ENCODE results near the gene COG8. TPM values are rescaled to one million over a fixed set of nuclear protein-coding genes. Genes with fewer than 3 reads are reported as not detected.

The COG8 gene
- total RNA-seq, 1 donor from 2014 or later, result 57.3 TPM

DNA sequence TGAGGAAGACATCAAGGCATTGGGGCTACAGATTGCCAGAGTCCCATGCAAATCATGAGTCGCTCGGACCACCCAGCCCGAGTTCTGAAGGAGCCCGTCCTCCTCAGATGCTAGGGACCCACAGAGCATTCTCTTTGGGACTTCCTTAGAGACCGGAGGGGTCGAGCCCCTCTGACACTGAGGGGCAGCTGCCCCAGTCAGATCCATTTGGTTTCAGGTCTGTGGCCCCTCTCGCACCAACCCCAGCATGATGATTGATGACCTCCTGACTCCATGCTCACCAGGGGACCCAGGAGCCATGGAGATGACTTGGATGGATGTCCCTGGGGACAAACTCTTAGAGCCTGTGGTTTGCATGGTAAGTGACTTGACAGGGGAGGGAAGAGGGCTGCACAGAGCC is 17.0 kb downstream of the COG8 start:
- Mint-ChIP-seq H3K4me1 (ENCODE audit: unreplicated experiment) (peaks cover 10% of the 10 kb centered on the region), H3K9me3 (no peaks in the 10 kb centered on the region), H3K36me3 (peaks cover 16% of the 10 kb centered on the region), H3K27ac (no peak overlapping the region), H3K27me3 (no peaks in the 10 kb centered on the region), H3K4me3 (no peak overlapping the region)
- no peak for TF ChIP-seq CTCF (conservative IDR thresholded peaks at IDR 0.05)
- no peak for DNase-seq (ENCODE audit: extremely low spot score, unreplicated experiment)

DNA sequence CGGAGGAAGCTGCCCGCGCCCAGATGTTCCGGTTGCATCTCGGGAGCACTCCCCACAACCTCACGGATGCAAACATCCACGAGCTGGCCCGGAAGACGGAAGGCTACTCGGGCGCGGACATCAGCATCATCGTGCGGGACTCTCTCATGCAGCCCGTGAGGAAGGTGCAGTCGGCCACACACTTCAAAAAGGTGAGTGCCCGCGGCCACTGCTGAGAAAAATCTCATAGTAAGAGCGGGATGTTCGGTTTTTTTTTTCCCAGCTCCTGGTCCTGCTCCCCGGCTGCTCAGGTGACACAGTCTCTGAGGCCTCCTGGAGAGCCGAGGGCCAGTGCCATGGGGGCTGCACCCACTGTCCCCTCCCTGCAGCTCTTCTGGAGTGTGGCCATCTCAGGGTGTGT is 18.3 kb downstream of the COG8 start:
- Mint-ChIP-seq H3K9me3 (no peaks in the 10 kb centered on the region), H3K36me3 (peaks cover 16% of the 10 kb centered on the region), H3K4me1 (ENCODE audit: unreplicated experiment) (peaks cover 2% of the 10 kb centered on the region), H3K27ac (no peak overlapping the region), H3K4me3 (no peak overlapping the region), H3K27me3 (no peaks in the 10 kb centered on the region)
- no peak for DNase-seq (ENCODE audit: extremely low spot score, unreplicated experiment)
- TF ChIP-seq CTCF (conservative IDR thresholded peaks at IDR 0.05), result no peak

GRCh38 chr16:69320740-69321073 is 18.7 kb downstream of the COG8 start:
- H3K27me3 Mint-ChIP-seq, result no peaks in the 10 kb centered on the region
- H3K4me3 Mint-ChIP-seq, result no peak overlapping the region
- no peaks in the 10 kb centered on the region for H3K9me3 Mint-ChIP-seq
- H3K36me3 Mint-ChIP-seq, result peaks cover 16% of the 10 kb centered on the region
- TF ChIP-seq CTCF (conservative IDR thresholded peaks at IDR 0.05), result no peak
- H3K4me1 Mint-ChIP-seq (ENCODE audit: unreplicated experiment), result no peaks in the 10 kb centered on the region
- no peak overlapping the region for H3K27ac Mint-ChIP-seq
- DNase-seq (ENCODE audit: extremely low spot score, unreplicated experiment), result no peak

DNA sequence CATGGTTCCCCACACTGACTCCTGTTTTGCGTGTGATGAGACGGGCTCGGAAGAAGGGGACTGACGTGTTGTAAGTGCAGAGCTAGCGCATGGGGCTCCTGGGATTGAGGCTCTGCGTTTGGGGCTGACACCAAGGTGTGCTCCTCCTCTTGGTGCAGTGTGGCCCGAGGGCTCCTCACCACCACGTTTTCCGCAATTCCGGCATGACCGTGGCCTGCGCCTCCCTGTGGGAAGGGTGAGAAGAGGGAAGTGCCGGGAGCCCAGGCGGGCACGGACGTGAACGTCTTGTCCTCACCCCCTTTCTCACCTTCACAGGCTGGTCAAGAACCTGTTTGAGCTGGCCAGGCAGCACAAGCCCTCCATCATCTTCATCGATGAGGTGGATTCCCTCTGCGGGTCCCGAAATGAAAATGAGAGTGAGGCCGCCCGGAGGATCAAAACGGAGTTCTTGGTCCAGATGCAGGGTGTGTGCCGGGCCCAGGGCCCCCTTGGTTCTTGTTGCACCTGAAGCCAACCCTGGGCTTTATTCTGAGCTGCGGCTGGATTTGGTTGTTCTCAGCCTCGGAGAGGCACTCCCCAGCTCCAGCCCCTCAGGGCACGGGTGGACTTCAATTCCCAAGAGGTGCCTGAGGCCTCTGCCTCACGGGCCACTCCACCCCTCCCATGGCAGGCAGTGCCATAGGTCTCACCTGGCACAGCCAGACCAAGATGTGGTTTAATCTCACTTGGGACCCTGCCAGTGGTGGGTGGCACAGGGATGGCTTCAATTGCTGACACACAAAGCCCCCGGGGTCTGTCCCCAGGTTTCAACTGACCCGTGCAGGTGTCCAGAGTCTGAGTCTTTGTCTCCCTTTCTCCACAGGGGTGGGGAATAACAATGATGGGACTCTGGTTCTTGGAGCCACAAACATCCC is 19.3 kb downstream of the COG8 start:
- H3K36me3 Mint-ChIP-seq, result peaks cover 16% of the 10 kb centered on the region

DNA sequence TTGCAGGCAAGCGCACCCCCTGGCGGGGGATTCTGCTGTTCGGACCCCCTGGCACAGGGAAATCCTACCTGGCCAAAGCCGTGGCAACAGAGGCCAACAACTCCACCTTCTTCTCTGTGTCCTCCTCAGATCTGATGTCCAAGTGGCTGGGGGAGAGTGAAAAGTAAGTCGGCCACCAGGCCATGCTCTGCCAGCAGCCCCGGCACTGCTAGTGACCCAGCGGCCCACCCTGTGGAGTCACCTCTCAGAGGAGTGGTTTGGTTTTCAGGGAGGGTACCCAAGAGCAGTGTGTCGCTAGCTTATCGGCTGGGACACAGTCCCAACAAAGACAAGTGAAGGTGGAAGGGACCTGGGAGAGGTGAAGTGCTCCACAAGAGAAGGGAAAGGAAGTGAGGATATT is 20.0 kb downstream of the COG8 start:
- H3K36me3 Mint-ChIP-seq, result peaks cover 16% of the 10 kb centered on the region
- no peaks in the 10 kb centered on the region for H3K9me3 Mint-ChIP-seq
- H3K4me3 Mint-ChIP-seq, result no peak overlapping the region
- no peak for TF ChIP-seq CTCF (conservative IDR thresholded peaks at IDR 0.05)
- no peaks in the 10 kb centered on the region for H3K27me3 Mint-ChIP-seq
- H3K4me1 Mint-ChIP-seq (ENCODE audit: unreplicated experiment), result no peaks in the 10 kb centered on the region
- DNase-seq (ENCODE audit: extremely low spot score, unreplicated experiment), result no peak
- peak overlapping the region; percentile 23 for H3K27ac Mint-ChIP-seq

More for the DNA sequence above, 19.3 kb downstream of the COG8 start:
- H3K27me3 Mint-ChIP-seq, result no peaks in the 10 kb centered on the region
- H3K9me3 Mint-ChIP-seq, result no peaks in the 10 kb centered on the region
- no peaks in the 10 kb centered on the region for H3K4me1 Mint-ChIP-seq (ENCODE audit: unreplicated experiment)
- no peak overlapping the region for H3K27ac Mint-ChIP-seq
- no peak for DNase-seq (ENCODE audit: extremely low spot score, unreplicated experiment)
- no peak for TF ChIP-seq CTCF (conservative IDR thresholded peaks at IDR 0.05)
- no peak overlapping the region for H3K4me3 Mint-ChIP-seq

Measured in type B pancreatic cell (in vitro differentiated cells).